Measurements from ENCODE around the gene EPHB4. TPM values are rescaled to one million over a fixed set of nuclear protein-coding genes. Genes with fewer than 3 reads are reported as not detected.
A peak's percentile ranks its signal among the peaks of the same experiment; 100 is the strongest.

Gene EPHB4
- total RNA-seq: 1 to 10 TPM; 5.9 to 6.0 TPM

DNA sequence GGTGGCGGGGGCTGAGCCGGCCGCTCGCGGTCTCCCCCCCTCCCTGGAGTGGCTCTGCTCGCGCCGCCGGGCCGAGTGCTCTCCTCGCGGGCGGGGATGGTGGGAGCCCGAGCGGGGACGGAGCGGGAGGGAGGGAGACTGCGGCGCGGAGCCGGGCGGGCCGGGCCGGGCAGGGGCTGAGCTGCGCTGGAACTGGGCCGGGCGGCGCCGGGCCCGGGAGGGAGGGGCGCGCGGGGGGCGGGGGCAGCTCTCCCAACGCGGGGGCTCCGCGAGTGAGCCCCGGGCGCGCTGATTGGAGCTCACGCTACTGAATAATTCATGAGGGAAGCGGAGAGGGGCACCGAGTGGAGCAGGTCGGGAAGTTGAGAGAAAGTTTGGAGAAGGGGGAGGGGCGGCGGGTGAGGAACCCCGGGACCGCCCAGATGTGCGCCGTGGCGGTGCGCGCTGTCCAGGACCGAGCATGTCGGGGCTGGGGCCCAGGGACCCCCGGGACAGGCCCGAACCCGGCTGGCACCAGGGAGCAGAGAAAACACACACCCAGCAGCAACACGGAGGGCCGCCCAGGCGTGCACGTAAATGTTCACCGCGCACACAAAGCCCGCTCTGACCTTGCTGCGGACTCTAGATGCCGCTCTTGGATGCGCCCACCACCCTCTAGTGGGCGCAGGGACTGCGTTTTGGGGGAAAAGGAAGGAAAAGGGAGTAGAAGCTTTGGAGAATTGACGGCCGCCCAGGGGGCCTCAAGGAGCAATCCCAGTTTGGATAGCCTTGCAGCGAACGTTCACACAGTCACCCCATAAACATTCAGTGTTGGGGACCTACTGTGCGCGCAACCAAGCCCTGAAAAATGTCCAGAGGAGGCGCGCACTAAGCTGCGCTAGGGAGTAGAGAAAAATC lies at the start of gene EPHB4:
Gene EPHB4 (minus strand): TSS at position 194 of the 897 bp plus-strand sequence. CDS start 493 bp downstream, outside the sequence.
- peaks cover 14% of the 10 kb centered on the region for H3K4me1 Mint-ChIP-seq (ENCODE audit: low read depth)
- DNase-seq: peak; percentile 13
- H3K36me3 Mint-ChIP-seq (ENCODE audit: low read depth): no peaks in the 10 kb centered on the region
- intact Hi-C loops (cut with micrococcal nuclease): no loop called here
- H3K9me3 Mint-ChIP-seq: no peaks in the 10 kb centered on the region
- peak within 1 kb of the TSS; percentile 63 for H3K4me3 Mint-ChIP-seq
- no peak within 1 kb of the TSS for H3K27ac Mint-ChIP-seq
- CTCF ChIA-PET: interaction anchor here (1.5 kb wide), 1 partner anchor 23 kb away, joined by 5 read pairs; no protein-coding TSS in a partner anchor
- H3K27me3 Mint-ChIP-seq (ENCODE audit: low read depth): peaks cover 31% of the 10 kb centered on the region

- H3K27ac Mint-ChIP-seq: peak overlapping the region; percentile 98
- DNase-seq: peak; percentile 70
- no peaks in the 10 kb centered on the region for H3K27me3 Mint-ChIP-seq (ENCODE audit: low read depth)
- H3K9me3 Mint-ChIP-seq: no peaks in the 10 kb centered on the region
- intact Hi-C loops (cut with micrococcal nuclease): loop anchor here (1.0 kb wide), 7 partner anchors 8 to 445 kb away; partner anchors contain the start of genes MOSPD3, POP7, SLC12A9 and TRIP6
- peaks cover 47% of the 10 kb centered on the region for H3K4me1 Mint-ChIP-seq (ENCODE audit: low read depth)
- CTCF ChIA-PET: interaction anchor here (1.0 to 2.2 kb wide), 3 partner anchors 11 to 343 kb away, joined by 3 to 11 read pairs (median 6); partner anchors contain the start of genes PLOD3, SLC12A9 and ZNHIT1
- peaks cover 64% of the 10 kb centered on the region for H3K36me3 Mint-ChIP-seq (ENCODE audit: low read depth)
- peak overlapping the region; percentile 97 for H3K4me3 Mint-ChIP-seq
Measured at GRCh38 chr7:100875356-100875751, 48.0 kb upstream of the EPHB4 start.

DNA sequence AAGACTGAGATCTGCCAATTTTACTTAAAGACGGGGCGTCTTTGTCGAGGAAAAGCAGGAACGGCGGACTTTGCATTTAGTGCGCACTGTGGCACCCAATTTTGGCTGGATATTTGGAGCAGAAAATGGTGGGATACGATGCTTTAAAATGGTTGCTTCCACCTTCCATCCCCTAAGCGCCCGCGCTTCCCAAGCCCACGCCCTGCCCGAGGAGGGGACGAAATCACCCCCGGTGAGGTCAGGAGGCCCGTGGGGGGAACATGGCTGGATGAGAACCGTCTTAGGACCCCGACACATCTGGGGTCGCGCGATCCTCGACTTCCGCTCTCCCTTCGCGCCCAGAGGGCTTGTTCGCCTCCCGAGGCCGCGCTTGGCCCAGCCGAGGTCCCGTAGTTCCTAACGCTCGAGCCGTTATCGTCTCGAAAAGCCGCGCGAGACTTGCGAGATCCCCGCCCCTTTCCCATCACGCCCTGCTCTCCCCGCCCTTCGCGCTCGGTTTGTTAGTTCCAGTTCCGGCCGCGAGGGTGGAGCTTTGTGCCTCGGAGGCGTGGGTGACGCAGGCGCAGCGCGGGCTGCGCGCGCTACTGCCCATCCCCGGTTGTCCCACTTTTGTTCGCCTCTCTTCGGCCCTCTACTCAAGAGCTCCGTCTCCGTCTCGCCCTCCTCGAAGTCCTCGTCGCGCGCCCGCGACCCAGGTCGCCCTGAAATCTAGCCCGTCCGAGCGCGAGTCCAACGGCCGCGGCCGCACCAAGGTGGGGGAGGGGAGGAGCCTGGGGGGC lies 47.4 kb upstream of the EPHB4 start, which contains the start of gene SRRT:
Gene SRRT (plus strand): TSS at position 527 of the 779 bp plus-strand sequence. CDS start 488 bp downstream, outside the sequence.
- peak; percentile 99 for DNase-seq
- Mint-ChIP-seq H3K9me3 (no peaks in the 10 kb centered on the region), H3K27me3 (ENCODE audit: low read depth) (no peaks in the 10 kb centered on the region), H3K36me3 (ENCODE audit: low read depth) (peaks cover 60% of the 10 kb centered on the region), H3K4me3 (peak within 1 kb of the TSS; percentile 97), H3K4me1 (ENCODE audit: low read depth) (peaks cover 44% of the 10 kb centered on the region), H3K27ac (peak within 1 kb of the TSS; percentile 98)
- CTCF ChIA-PET: interaction anchor here (1.5 to 2.2 kb wide), 3 partner anchors 12 to 22 kb away, joined by 5 to 11 read pairs (median 6); partner anchors contain the start of genes SLC12A9 and UFSP1
- intact Hi-C loops (cut with micrococcal nuclease): loop anchor here (1.0 kb wide), 8 partner anchors 7 to 444 kb away; partner anchors contain the start of genes MOSPD3, POP7, SLC12A9 and TRIP6

DNA sequence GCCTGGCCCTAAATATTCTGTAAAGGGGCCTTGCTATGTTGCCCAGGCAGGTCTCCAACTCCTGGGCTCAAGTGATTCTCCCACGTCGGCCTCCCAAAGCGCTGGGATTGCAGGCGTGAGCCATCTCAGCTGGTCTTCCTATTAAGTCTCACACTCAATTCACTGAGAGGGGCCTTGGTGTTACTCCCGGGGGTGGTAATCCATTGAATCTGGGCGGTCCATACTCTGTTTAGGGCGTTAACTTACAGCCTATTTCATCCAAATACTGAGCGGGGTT lies 46.9 kb upstream of the EPHB4 start:
- H3K36me3 Mint-ChIP-seq (ENCODE audit: low read depth): peaks cover 57% of the 10 kb centered on the region
- H3K27ac Mint-ChIP-seq: peak overlapping the region; percentile 98
- no peaks in the 10 kb centered on the region for H3K27me3 Mint-ChIP-seq (ENCODE audit: low read depth)
- no peak for DNase-seq
- peak overlapping the region; percentile 97 for H3K4me3 Mint-ChIP-seq
- H3K9me3 Mint-ChIP-seq: no peaks in the 10 kb centered on the region
- CTCF ChIA-PET: interaction anchor here (1.5 to 1.8 kb wide), 2 partner anchors 15 to 22 kb away, joined by 4 to 5 read pairs; partner anchors contain the start of genes SLC12A9 and UFSP1
- intact Hi-C loops (cut with micrococcal nuclease): loop anchor here (1.0 kb wide), 1 partner anchor 291 kb away; no protein-coding TSS in a partner anchor
- H3K4me1 Mint-ChIP-seq (ENCODE audit: low read depth): peaks cover 38% of the 10 kb centered on the region

DNA sequence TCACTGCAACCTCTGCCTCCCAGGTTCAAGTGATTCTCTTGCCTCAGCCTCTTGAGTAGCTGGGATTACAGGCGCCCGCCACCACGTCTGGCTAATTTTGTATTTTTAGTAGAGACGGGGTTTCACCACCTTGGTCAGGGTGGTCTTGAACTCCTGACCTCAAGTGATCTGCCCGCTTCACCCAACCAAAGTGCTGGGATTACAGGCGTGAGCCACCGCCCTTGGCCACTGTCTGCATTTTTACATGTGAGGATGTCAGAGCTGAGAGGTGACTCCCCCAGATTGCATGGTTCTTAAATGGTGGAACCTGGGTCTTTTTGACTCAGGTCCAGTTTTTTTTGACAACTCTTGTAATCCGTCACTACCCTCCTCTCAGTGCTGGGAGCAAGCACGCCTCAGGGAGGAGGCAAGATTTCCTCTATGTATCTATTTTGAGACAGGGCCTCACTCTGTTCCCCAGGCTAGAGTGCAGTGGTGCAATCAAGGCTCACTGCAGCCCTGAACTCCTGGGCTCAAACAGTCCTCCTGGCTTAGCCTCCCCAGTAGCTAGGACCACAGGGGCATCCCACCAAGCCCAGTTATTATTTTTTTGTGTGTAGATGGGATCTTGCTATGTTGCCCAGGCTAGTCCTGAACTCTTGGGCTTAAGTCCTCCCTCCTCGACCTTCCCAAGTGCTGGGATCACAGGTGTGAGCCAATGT lies 46.4 kb upstream of the EPHB4 start:
- intact Hi-C loops (cut with micrococcal nuclease): loop anchor here (1.0 kb wide), 1 partner anchor 290 kb away; no protein-coding TSS in a partner anchor
- Mint-ChIP-seq H3K36me3 (ENCODE audit: low read depth) (peaks cover 56% of the 10 kb centered on the region), H3K9me3 (no peaks in the 10 kb centered on the region), H3K27ac (peak overlapping the region; percentile 98), H3K27me3 (ENCODE audit: low read depth) (no peaks in the 10 kb centered on the region), H3K4me3 (peak overlapping the region; percentile 97), H3K4me1 (ENCODE audit: low read depth) (peaks cover 33% of the 10 kb centered on the region)
- DNase-seq: no peak
- CTCF ChIA-PET: interaction anchor here (1.5 to 1.8 kb wide), 2 partner anchors 15 to 22 kb away, joined by 4 to 5 read pairs; partner anchors contain the start of genes SLC12A9 and UFSP1

GRCh38 chr7:100867776-100868485 lies 40.6 kb upstream of the EPHB4 start:
- CTCF ChIA-PET: no interaction called here
- Mint-ChIP-seq H3K4me1 (ENCODE audit: low read depth) (peaks cover 14% of the 10 kb centered on the region), H3K4me3 (peak overlapping the region; percentile 90), H3K27ac (peak overlapping the region; percentile 32), H3K36me3 (ENCODE audit: low read depth) (peaks cover 15% of the 10 kb centered on the region), H3K27me3 (ENCODE audit: low read depth) (no peaks in the 10 kb centered on the region), H3K9me3 (no peaks in the 10 kb centered on the region)
- DNase-seq: no peak
- intact Hi-C loops (cut with micrococcal nuclease): loop anchor here (1.0 kb wide), 1 partner anchor 7 kb away; the partner anchor contains the start of gene SRRT

- DNase-seq: peak; percentile 84
- H3K9me3 Mint-ChIP-seq: no peaks in the 10 kb centered on the region
- H3K4me1 Mint-ChIP-seq (ENCODE audit: low read depth): peaks cover 14% of the 10 kb centered on the region
- H3K36me3 Mint-ChIP-seq (ENCODE audit: low read depth): peaks cover 11% of the 10 kb centered on the region
- intact Hi-C loops (cut with micrococcal nuclease): loop anchor here (1.0 kb wide), 1 partner anchor 8 kb away; the partner anchor contains the start of gene SRRT
- CTCF ChIA-PET: interaction anchor here (0.9 kb wide), 1 partner anchor 162 kb away, joined by 3 read pairs; the partner anchor contains the start of gene POP7
- H3K27ac Mint-ChIP-seq: peak within 1 kb of the TSS; percentile 93
- H3K27me3 Mint-ChIP-seq (ENCODE audit: low read depth): no peaks in the 10 kb centered on the region
- H3K4me3 Mint-ChIP-seq: peak within 1 kb of the TSS; percentile 90
Measured at GRCh38 chr7:100867040-100867775, 39.9 kb upstream of the EPHB4 start, which contains the start of gene TRIP6. Gene TRIP6, plus strand, starts transcription at chr7:100867387. Its CDS starts 111 bp downstream, at chr7:100867498.

- Mint-ChIP-seq H3K9me3 (no peaks in the 10 kb centered on the region), H3K4me3 (peak overlapping the region; percentile 90)
Measured at GRCh38 chr7:100866729-100867039, 39.4 kb upstream of the EPHB4 start.

GRCh38 chr7:100865938-100866728 lies 38.8 kb upstream of the EPHB4 start:
- CTCF ChIA-PET: interaction anchor here (0.9 kb wide), 1 partner anchor 161 kb away, joined by 3 read pairs; the partner anchor contains the start of gene POP7
- intact Hi-C loops (cut with micrococcal nuclease): no loop called here
- H3K27ac Mint-ChIP-seq: peak overlapping the region; percentile 93
- H3K27me3 Mint-ChIP-seq (ENCODE audit: low read depth): no peaks in the 10 kb centered on the region
- H3K4me1 Mint-ChIP-seq (ENCODE audit: low read depth): peaks cover 14% of the 10 kb centered on the region
- peaks cover 6% of the 10 kb centered on the region for H3K36me3 Mint-ChIP-seq (ENCODE audit: low read depth)
- no peaks in the 10 kb centered on the region for H3K9me3 Mint-ChIP-seq
- DNase-seq: peak; percentile 34
- H3K4me3 Mint-ChIP-seq: peak overlapping the region; percentile 90

More at GRCh38 chr7:100866729-100867039, 39.4 kb upstream of the EPHB4 start:
- peaks cover 10% of the 10 kb centered on the region for H3K36me3 Mint-ChIP-seq (ENCODE audit: low read depth)
- H3K4me1 Mint-ChIP-seq (ENCODE audit: low read depth): peaks cover 14% of the 10 kb centered on the region
- DNase-seq: no peak
- peak overlapping the region; percentile 93 for H3K27ac Mint-ChIP-seq
- CTCF ChIA-PET: interaction anchor here (0.9 kb wide), 1 partner anchor 161 kb away, joined by 3 read pairs; the partner anchor contains the start of gene POP7
- intact Hi-C loops (cut with micrococcal nuclease): loop anchor here (1.0 kb wide), 1 partner anchor 9 kb away; the partner anchor contains the start of gene SRRT
- no peaks in the 10 kb centered on the region for H3K27me3 Mint-ChIP-seq (ENCODE audit: low read depth)
